Rectal smooth muscle tissue (tissue), 1 donor: Measurements from ENCODE around the gene MPI.

ENCODE experiments used
- H3K27ac ChIP-seq: one replicate; pipeline ENCODE4 v1.7.0; 2013; ENCODE audit warnings: low read depth, low read length, inconsistent platforms
- H3K27me3 ChIP-seq: one replicate; pipeline ENCODE4 v1.7.0; 2013; ENCODE audit warnings: low read length; ENCODE audit not compliant: control insufficient read depth, insufficient read depth
- H3K36me3 ChIP-seq: one replicate; pipeline ENCODE4 v1.7.0; 2013; ENCODE audit warnings: low read length; ENCODE audit not compliant: control insufficient read depth, insufficient read depth
- H3K4me1 ChIP-seq: one replicate; pipeline ENCODE4 v1.7.0; 2013; ENCODE audit warnings: low read length; ENCODE audit not compliant: control insufficient read depth, insufficient read depth
- H3K4me3 ChIP-seq: one replicate; pipeline ENCODE4 v1.7.0; 2013; ENCODE audit warnings: low read length
- H3K9ac ChIP-seq: one replicate; pipeline ENCODE4 v1.7.0; 2013; ENCODE audit warnings: low read length

MPI gene

DNA sequence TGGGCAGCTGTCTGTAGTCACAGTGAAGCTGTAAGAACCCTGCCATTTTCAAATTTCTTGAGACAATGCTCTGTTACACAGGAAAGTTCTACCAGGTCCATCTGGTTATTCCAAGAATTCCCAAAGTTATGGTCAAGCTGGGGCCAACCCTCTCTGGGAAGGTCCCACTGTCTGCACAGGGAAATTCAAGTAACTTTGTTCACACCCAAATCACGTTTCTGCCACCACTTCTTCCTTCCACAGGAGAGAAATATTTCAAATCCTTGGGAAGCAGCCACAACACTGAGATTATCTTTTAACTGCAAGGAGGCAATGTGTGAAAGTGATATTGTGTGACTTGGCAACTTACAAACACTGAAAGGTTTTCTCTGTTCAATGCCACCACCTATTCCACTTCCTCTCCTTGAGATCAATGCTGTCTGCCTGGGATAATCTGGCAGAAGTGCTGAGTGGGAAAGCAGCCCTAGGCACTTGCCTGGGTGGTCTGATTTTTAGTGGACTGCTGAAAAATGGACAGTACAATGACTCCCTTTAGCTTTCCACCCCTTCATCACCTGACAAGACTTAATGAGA is 22.3 kb upstream of the MPI start:
- peaks cover 3% of the 10 kb centered on the region for H3K36me3 ChIP-seq
- H3K4me1 ChIP-seq: peaks cover 13% of the 10 kb centered on the region
- peak overlapping the region; percentile 4 for H3K4me3 ChIP-seq
- no peak overlapping the region for H3K27ac ChIP-seq
- H3K9ac ChIP-seq: no peak overlapping the region
- no peaks in the 10 kb centered on the region for H3K27me3 ChIP-seq

GRCh38 chr15:74868059-74868458 is 21.8 kb upstream of the MPI start:
- Histone ChIP-seq H3K4me1 (peaks cover 13% of the 10 kb centered on the region), H3K27ac (no peak overlapping the region)

GRCh38 chr15:74869372-74869725 is 20.5 kb upstream of the MPI start:
- Histone ChIP-seq H3K27ac (peak overlapping the region; percentile 35), H3K4me3 (peak overlapping the region; percentile 2), H3K27me3 (no peaks in the 10 kb centered on the region), H3K9ac (no peak overlapping the region), H3K36me3 (no peaks in the 10 kb centered on the region), H3K4me1 (peaks cover 13% of the 10 kb centered on the region)

More at GRCh38 chr15:74868059-74868458, 21.8 kb upstream of the MPI start:
- Histone ChIP-seq H3K4me3 (peak overlapping the region; percentile 4), H3K36me3 (peaks cover 3% of the 10 kb centered on the region), H3K9ac (no peak overlapping the region), H3K27me3 (no peaks in the 10 kb centered on the region)

DNA sequence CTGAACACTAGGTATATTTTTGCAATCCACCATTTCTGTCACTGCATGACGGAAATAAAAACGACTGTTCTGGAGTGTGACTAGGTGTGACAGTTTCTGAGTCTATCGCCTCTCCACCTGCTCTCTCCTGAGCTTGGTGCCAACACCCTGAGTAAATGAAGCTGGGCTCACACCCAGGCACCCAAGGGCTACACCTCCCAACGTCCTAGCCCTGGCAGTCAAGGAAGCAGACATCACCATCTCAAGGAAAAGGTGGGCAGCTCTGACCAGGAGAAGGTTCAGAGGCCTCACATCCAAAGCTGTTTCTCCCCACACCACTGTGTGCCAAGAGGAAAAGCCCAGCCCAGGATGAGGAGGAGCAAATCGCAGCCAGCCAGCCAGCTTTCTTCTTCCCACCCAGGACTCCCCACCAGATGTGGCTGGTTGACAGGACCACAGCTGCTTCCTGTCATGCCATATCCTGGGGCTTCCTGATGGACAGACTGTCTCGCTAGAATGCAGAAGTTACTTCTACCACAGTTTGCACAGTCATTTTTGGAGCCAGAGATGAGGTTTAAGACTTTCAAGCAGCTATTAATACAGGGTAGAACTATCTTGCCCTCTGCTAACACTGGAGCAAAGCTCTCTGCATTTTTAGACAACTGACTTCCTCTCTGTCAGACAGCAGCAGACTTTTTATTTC is 20.0 kb upstream of the MPI start:
- Histone ChIP-seq H3K27ac (peak overlapping the region; percentile 35), H3K4me1 (peaks cover 13% of the 10 kb centered on the region), H3K4me3 (peak overlapping the region; percentile 5)

GRCh38 chr15:74870436-74871215 is 19.2 kb upstream of the MPI start:
- no peaks in the 10 kb centered on the region for H3K36me3 ChIP-seq
- peak overlapping the region; percentile 5 for H3K4me3 ChIP-seq
- peak overlapping the region; percentile 53 for H3K9ac ChIP-seq
- H3K27ac ChIP-seq: peak overlapping the region; percentile 27
- no peaks in the 10 kb centered on the region for H3K27me3 ChIP-seq
- peaks cover 13% of the 10 kb centered on the region for H3K4me1 ChIP-seq

More for the DNA sequence above, 20.0 kb upstream of the MPI start:
- Histone ChIP-seq H3K27me3 (no peaks in the 10 kb centered on the region), H3K36me3 (no peaks in the 10 kb centered on the region), H3K9ac (no peak overlapping the region)

DNA sequence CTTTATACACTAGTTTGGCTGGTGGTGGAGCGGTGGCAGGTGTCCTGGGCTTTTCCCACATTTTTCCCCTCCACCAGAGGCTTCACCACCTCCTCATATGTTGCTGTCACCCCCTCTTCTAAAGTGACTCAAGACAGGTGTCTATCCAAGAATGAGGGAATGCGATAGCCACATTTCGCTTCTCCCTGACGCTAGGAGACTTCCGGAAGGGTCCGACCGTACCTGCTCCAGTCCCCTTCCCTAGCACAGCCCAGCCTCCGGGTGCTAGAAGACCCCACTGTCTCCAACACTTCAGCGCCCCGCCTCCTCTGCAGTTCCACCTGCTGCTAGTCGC is 17.2 kb upstream of the MPI start:
- Histone ChIP-seq H3K27me3 (no peaks in the 10 kb centered on the region), H3K4me3 (peak overlapping the region; percentile 87), H3K36me3 (no peaks in the 10 kb centered on the region), H3K4me1 (peaks cover 13% of the 10 kb centered on the region), H3K9ac (peak overlapping the region; percentile 35), H3K27ac (peak overlapping the region; percentile 84)

GRCh38 chr15:74873036-74873755 is 16.6 kb upstream of the MPI start, which contains the start of gene SCAMP2:
SCAMP2 (minus strand) TSS chr15:74873365; CDS start chr15:74873255, 110 bp downstream.
- Histone ChIP-seq H3K27me3 (no peaks in the 10 kb centered on the region), H3K27ac (peak within 1 kb of the TSS; percentile 84), H3K9ac (peak within 1 kb of the TSS; percentile 84), H3K4me3 (peak within 1 kb of the TSS; percentile 87), H3K36me3 (no peaks in the 10 kb centered on the region), H3K4me1 (peaks cover 13% of the 10 kb centered on the region)

- H3K4me1 ChIP-seq: peaks cover 13% of the 10 kb centered on the region
- H3K27ac ChIP-seq: peak overlapping the region; percentile 84
- H3K9ac ChIP-seq: peak overlapping the region; percentile 84
These were observed 16.0 kb upstream of the MPI start for GRCh38 chr15:74873756-74874424.

GRCh38 chr15:74878273-74878672 is 11.6 kb upstream of the MPI start:
- Histone ChIP-seq H3K36me3 (no peaks in the 10 kb centered on the region), H3K4me3 (no peak overlapping the region), H3K4me1 (no peaks in the 10 kb centered on the region), H3K9ac (no peak overlapping the region), H3K27me3 (no peaks in the 10 kb centered on the region), H3K27ac (no peak overlapping the region)

More at GRCh38 chr15:74873756-74874424, 16.0 kb upstream of the MPI start:
- Histone ChIP-seq H3K27me3 (no peaks in the 10 kb centered on the region), H3K36me3 (no peaks in the 10 kb centered on the region), H3K4me3 (peak overlapping the region; percentile 87)

- no peak overlapping the region for H3K27ac ChIP-seq
- no peak overlapping the region for H3K4me3 ChIP-seq
- no peaks in the 10 kb centered on the region for H3K4me1 ChIP-seq
- H3K9ac ChIP-seq: no peak overlapping the region
- no peaks in the 10 kb centered on the region for H3K27me3 ChIP-seq
- H3K36me3 ChIP-seq: no peaks in the 10 kb centered on the region
These were observed 7.3 kb upstream of the MPI start for GRCh38 chr15:74882528-74882927.

DNA sequence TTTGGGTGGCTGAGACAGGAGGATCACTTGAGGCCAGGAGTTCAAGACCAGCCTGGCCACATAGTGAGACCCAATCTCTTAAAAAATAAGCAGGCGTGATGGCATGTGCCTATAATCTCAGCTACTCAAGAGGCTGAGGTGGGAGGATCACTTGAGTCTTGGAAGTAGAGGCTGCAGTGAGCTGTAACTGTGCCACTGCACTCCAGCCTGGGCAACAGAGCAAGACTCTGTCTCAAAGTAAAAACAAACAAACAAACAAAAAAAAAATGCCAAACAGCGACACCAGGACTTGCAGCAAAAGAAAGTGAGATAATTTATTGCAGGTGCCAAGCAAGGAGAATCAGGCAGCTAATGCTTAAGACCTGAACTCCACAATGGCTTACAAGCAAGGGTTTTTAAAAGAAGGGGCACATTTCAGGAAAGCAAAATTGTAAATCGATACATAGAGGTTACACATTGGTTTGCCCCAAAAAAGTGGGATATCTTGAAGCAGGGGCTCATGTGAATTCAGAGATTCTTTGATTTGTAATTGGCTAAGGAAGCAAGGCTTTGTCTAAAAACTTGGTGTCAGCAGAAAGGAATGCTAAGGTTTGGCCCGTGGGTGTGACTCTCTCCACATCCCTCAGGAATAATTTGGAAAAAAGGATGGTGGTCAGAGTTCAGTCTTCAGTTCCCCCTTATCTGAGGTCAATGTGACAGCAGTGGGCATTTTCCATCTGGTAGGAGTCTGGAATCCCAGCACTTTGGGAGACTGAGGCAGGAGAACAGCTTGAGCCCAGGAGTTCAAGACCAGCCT is 5.2 kb upstream of the MPI start:
- Histone ChIP-seq H3K27me3 (no peaks in the 10 kb centered on the region), H3K4me1 (peaks cover 6% of the 10 kb centered on the region), H3K36me3 (no peaks in the 10 kb centered on the region), H3K27ac (no peak overlapping the region), H3K4me3 (no peak overlapping the region), H3K9ac (no peak overlapping the region)
